Panc1 (cell line): ENCODE data around the gene RAB6B. TPM values are rescaled to one million over a fixed set of nuclear protein-coding genes. Genes with fewer than 3 reads are reported as not detected.

ENCODE experiments used
- ATAC-seq: fragments of 200-7000 bp; cut with Tn5 transposase; 2 replicates; pipeline ENCODE4 v1.9.1; 2020; ENCODE audit warnings: mild to moderate bottlenecking, moderate library complexity
- BruUV-seq: library from RNA; stranded (reverse); fragments of 400-500 nt; replicated peaks from 2 replicates; lab custom pipeline; 2021; lab: Mats Ljungman, UMichigan
- CTCF ChIA-PET: fragments of 300-600 bp; sonication (Branson Sonifier 250); formaldehyde crosslinking; loops from one replicate; lab custom pipeline; 2022; ENCODE audit warnings: antibody characterized with exemption; lab: Charles Lee
- POLR2A ChIA-PET: fragments of 300-600 bp; sonication (Branson Sonifier 250); formaldehyde crosslinking; loops from one replicate; lab custom pipeline; 2022; ENCODE audit warnings: antibody characterized with exemption; lab: Charles Lee
- DNase-seq: peaks from one replicate; pipeline ENCODE4 v3.0.0-alpha.2; 2010; ENCODE audit warnings: low read depth, low spot score
- H3K27ac ChIP-seq: 2 replicates; pipeline ENCODE4 v1.5.1; 2011; ENCODE audit warnings: mild to moderate bottlenecking, low read length, inconsistent platforms
- H3K27me3 ChIP-seq: fragments of 200-500 bp; sonication (Bioruptor generic); 2 replicates; pipeline ENCODE4 v1.6.0; 2014; ENCODE audit warnings: low read length, inconsistent platforms; ENCODE audit not compliant: control insufficient read depth, insufficient read depth
- H3K36me3 ChIP-seq: fragments of 200-500 bp; sonication (Bioruptor generic); 2 replicates; pipeline ENCODE4 v1.5.1; 2014; ENCODE audit warnings: inconsistent platforms, mild to moderate bottlenecking, low read length, moderate library complexity; ENCODE audit not compliant: control insufficient read depth, insufficient read depth
- H3K4me1 ChIP-seq: 2 replicates; pipeline ENCODE4 v1.5.1; 2011; ENCODE audit warnings: inconsistent platforms, mild to moderate bottlenecking, low read length, moderate library complexity; ENCODE audit not compliant: control insufficient read depth, insufficient read depth
- H3K4me3 ChIP-seq, 2 experiments: 2 replicates each; pipeline ENCODE4 v1.5.1; 2011 to 2012; ENCODE audit warnings: low read depth in 2 of 2, low read length in 2 of 2, mild to moderate bottlenecking in 2 of 2, inconsistent platforms in 1 of 2, moderate library complexity in 1 of 2
- H3K9me3 ChIP-seq: fragments of 200-500 bp; sonication (Bioruptor generic); 2 replicates; pipeline ENCODE4 v1.5.1; 2014; ENCODE audit warnings: low read depth, mild to moderate bottlenecking, inconsistent platforms, low read length, moderate library complexity; ENCODE audit not compliant: control insufficient read depth, insufficient read depth
- POLR2AphosphoS5 ChIP-seq: IDR thresholded peaks from 2 replicates; pipeline ENCODE4 v1.6.1; 2012; ENCODE audit warnings: mild to moderate bottlenecking, low read depth, low read length, moderate library complexity
- SIN3A ChIP-seq: IDR thresholded peaks from 2 replicates; pipeline ENCODE4 v1.6.1; 2012; ENCODE audit warnings: low read depth, mild to moderate bottlenecking, low read length, moderate library complexity, borderline replicate concordance; ENCODE audit not compliant: insufficient read depth
- TCF7L2 ChIP-seq: IDR thresholded peaks from 2 replicates; pipeline ENCODE4 v1.6.1; 2011; ENCODE audit warnings: mild to moderate bottlenecking, low read depth, low read length, inconsistent platforms
- in situ Hi-C: cut with HindIII; loops from 2 replicates; pipeline ENCODE4 v1.10.0; 2016; ENCODE audit warnings: low sequenced_read_pairs, low pct_unique_long_range_greater_than_20kb
- intact Hi-C: fragments of 100-400 bp; cut with micrococcal nuclease; formaldehyde crosslinking; loops from one replicate; pipeline ENCODE4 v1.10.0; 2022; ENCODE audit not compliant: unreplicated experiment
- total RNA-seq: library from RNA; stranded (reverse); gene quantifications from one replicate; pipeline ENCODE4 v1.2.1, GENCODE V29; 2021; ENCODE audit not compliant: unreplicated experiment
- TF ChIP-seq, protein P1 (sequence below): fragments of 450-650 bp; IDR thresholded peaks from 2 replicates; pipeline ENCODE4 v1.5.1; 2017; ENCODE audit warnings: mild to moderate bottlenecking
- TF ChIP-seq, protein P2 (sequence below), 2 experiments: IDR thresholded peaks; 2 replicates each; pipeline ENCODE4 v1.6.1; 2011 to 2012; ENCODE audit warnings: low read depth in 2 of 2, control low read depth in 1 of 2, low read length in 1 of 2, mild to moderate bottlenecking in 1 of 2, moderate library complexity in 1 of 2; ENCODE audit not compliant: insufficient read depth in 1 of 2

RAB6B gene
- total RNA-seq, 1 experiment from 2014 or later: 49.2 TPM

DNA sequence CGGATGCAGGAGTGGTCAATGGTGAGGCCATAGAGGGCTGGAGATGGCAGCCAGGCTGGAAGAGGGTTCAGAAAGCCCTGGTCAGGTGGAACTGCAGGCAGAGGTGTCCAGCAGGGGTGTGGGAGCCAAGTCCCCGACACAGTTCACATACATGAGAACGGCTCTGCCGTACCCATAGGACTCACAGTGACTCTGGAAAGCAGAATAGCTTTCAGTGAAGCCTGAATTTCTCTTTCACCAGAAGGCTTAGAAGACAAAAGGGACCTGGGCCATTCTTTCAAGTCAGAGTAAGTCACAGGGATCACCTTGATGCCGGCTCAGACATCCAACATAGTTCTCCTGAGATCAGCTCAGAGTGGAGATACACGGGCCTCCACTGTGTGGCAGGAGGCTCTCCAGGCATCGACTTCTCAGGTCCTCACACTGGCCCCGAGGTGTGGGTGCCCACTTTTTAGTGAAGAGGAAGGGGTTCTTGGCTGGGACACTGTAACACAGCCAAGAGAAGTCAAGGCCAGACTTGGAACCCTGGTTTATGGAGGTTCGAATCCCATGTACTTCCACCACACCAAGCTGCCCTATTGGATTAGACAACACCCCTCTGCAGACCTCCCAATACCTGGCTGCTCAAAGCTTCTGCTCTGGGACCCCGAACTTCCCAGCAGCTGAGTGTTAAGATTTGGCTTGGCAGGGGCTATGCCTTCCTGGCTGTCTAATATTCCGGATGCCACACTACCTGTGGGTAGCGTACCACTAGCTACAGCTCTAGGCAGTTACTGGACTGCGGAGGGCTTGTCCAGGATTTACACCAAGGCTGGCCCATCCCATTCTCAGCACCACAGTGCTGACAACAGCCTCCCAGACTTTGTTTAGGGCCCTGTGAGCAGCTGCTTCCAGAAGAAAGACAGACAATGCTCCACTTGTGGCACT lies 40.4 kb upstream of the RAB6B start:
- POLR2A ChIA-PET: no interaction called here
- in situ Hi-C loops: no loop called here

DNA sequence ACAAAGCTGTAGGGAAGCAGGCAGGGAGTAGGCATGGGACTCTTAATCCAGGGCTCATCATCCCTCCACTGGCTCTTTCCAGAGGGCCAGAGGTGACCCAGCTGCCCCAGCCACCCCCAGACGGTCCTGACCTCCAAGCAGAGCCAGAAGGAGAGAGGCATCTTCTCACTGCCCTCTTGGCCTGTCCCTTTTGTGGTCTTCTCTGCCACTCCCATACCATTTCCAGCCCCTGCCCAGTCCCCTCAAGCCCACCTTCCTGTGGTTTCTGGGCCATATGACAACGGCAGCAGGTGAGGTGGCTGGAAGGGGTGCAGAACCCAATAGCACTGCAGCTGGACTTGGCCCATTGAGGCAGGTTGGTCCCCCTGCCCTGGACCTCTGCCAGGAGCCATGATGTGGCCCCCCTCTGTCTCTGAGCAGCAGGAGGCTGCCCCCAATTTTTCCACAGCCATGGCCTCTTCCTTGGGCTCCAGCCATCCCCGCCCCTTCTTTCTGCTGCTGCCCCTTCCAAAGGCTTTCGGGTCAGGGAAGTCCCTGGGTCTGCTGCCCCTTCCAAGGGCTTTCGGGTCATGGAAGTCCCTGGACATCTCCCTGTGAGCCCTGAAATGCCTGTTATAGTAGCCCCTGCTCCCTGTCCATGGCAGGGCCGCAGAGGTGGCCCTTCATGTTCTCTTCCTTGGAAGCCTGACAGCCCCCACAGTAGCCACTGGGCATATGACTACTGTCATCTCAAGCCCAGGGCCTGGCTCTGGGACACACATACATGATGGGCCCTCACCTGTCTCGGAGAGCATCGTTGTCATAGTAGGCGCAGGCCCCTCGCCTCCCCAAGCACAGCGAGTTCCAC lies 39.5 kb upstream of the RAB6B start:
- in situ Hi-C loops (no loop called here), intact Hi-C loops (loop anchor here (5.0 kb wide), 2 partner anchors 127 to 277 kb away; no protein-coding TSS in a partner anchor)
- no peak overlapping the region for H3K4me3 ChIP-seq
- DNase-seq (no peak), ATAC-seq (no peak)
- peaks cover 9% of the 10 kb centered on the region; the same call in 1 of the 2 replicates for H3K4me1 ChIP-seq
- ChIA-PET CTCF (no interaction called here), POLR2A (no interaction called here)
- no peaks in the 10 kb centered on the region for H3K36me3 ChIP-seq
- H3K27me3 ChIP-seq: no peaks in the 10 kb centered on the region
- no peak overlapping the region for H3K27ac ChIP-seq
- no TSS peak for BruUV-seq
- TF ChIP-seq POLR2AphosphoS5 (no peak), SIN3A (no peak), TCF7L2 (no peak)
- TF ChIP-seq, protein P1, sequence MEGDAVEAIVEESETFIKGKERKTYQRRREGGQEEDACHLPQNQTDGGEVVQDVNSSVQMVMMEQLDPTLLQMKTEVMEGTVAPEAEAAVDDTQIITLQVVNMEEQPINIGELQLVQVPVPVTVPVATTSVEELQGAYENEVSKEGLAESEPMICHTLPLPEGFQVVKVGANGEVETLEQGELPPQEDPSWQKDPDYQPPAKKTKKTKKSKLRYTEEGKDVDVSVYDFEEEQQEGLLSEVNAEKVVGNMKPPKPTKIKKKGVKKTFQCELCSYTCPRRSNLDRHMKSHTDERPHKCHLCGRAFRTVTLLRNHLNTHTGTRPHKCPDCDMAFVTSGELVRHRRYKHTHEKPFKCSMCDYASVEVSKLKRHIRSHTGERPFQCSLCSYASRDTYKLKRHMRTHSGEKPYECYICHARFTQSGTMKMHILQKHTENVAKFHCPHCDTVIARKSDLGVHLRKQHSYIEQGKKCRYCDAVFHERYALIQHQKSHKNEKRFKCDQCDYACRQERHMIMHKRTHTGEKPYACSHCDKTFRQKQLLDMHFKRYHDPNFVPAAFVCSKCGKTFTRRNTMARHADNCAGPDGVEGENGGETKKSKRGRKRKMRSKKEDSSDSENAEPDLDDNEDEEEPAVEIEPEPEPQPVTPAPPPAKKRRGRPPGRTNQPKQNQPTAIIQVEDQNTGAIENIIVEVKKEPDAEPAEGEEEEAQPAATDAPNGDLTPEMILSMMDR: no peak
- TF ChIP-seq, protein P2, sequence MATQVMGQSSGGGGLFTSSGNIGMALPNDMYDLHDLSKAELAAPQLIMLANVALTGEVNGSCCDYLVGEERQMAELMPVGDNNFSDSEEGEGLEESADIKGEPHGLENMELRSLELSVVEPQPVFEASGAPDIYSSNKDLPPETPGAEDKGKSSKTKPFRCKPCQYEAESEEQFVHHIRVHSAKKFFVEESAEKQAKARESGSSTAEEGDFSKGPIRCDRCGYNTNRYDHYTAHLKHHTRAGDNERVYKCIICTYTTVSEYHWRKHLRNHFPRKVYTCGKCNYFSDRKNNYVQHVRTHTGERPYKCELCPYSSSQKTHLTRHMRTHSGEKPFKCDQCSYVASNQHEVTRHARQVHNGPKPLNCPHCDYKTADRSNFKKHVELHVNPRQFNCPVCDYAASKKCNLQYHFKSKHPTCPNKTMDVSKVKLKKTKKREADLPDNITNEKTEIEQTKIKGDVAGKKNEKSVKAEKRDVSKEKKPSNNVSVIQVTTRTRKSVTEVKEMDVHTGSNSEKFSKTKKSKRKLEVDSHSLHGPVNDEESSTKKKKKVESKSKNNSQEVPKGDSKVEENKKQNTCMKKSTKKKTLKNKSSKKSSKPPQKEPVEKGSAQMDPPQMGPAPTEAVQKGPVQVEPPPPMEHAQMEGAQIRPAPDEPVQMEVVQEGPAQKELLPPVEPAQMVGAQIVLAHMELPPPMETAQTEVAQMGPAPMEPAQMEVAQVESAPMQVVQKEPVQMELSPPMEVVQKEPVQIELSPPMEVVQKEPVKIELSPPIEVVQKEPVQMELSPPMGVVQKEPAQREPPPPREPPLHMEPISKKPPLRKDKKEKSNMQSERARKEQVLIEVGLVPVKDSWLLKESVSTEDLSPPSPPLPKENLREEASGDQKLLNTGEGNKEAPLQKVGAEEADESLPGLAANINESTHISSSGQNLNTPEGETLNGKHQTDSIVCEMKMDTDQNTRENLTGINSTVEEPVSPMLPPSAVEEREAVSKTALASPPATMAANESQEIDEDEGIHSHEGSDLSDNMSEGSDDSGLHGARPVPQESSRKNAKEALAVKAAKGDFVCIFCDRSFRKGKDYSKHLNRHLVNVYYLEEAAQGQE (IDR thresholded peaks at IDR 0.05; ENCODE audit: insufficient read depth in 1 of 2, low read depth in 2 of 2, low read length in 1 of 2): no peak
- H3K9me3 ChIP-seq: no peaks in the 10 kb centered on the region

More for the DNA sequence above, 40.4 kb upstream of the RAB6B start:
- intact Hi-C loops: no loop called here
- no peaks in the 10 kb centered on the region for H3K27me3 ChIP-seq
- H3K9me3 ChIP-seq: no peaks in the 10 kb centered on the region
- H3K4me1 ChIP-seq: peaks cover 13% of the 10 kb centered on the region
- BruUV-seq: no TSS peak
- CTCF ChIA-PET: no interaction called here
- H3K27ac ChIP-seq: no peak overlapping the region
- TF ChIP-seq, protein P2 (IDR thresholded peaks at IDR 0.05; ENCODE audit: insufficient read depth in 1 of 2, low read depth in 2 of 2, low read length in 1 of 2): no peak
- TF ChIP-seq POLR2AphosphoS5 (no peak), SIN3A (no peak), TCF7L2 (no peak)
- TF ChIP-seq, protein P1: no peak
- no peak for ATAC-seq
- no peaks in the 10 kb centered on the region for H3K36me3 ChIP-seq
- no peak for DNase-seq
- H3K4me3 ChIP-seq: no peak overlapping the region
